Measurements from ENCODE around the gene KIF25. TPM values are rescaled to one million over a fixed set of nuclear protein-coding genes. Genes with fewer than 3 reads are reported as not detected.
"Not testable (repeated sequence)": the region's sequence is repeated elsewhere in the genome, so short reads cannot be mapped to it uniquely, and the experiment has no call there.

The KIF25 gene
- total RNA-seq, 1 experiment from 2014 or later: not detected

DNA sequence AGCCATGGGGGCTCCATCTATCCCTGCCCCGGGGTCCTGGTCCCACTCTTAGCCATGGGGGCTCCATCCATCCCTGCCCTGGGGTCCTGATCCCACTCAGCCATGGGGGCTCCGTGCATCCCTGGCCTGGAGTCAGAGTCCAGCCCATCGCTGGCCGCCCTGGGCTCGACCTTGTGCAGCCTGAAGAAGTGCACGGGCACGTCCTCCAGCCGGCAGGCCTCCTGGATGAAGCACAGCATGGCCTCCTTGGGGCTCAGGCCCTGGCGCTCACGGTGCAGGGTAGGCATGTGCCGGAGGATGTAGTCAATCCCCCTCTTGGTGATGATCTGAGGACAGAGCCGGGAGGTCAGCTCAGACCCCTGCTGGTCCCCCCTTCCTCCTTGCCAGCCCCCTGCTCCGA is 66.0 kb downstream of the KIF25 start:
- DNase-seq (ENCODE audit: low read depth): no peak

DNA sequence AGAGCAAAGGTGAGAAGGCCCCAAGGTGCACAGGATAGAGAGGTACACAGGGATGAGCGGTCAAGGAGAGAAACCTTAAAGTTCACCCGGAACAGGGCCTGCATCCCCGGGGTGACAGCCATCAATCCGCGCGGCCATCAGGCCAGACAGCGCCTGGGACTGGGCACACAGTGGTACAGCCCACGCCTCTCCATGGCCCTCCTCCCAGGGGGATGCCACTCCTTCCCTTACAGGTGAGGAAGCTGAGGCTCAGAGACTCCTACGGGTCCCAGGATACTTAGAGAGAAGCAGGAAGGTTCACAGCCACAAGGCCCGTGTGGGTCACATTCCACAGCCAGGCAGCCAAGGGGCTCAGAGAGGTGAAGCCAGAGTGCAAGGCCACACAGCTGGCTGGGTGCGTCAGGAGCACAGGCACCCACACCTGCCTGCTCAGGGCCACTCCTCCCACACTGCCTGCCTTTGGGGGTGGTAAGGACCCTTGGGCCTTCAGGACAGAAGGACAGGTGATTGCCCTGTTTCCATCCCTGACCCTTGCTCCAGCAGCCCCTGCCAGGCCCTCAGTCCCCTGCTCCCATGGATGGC is 66.8 kb downstream of the KIF25 start:
- DNase-seq (ENCODE audit: low read depth): no peak

DNA sequence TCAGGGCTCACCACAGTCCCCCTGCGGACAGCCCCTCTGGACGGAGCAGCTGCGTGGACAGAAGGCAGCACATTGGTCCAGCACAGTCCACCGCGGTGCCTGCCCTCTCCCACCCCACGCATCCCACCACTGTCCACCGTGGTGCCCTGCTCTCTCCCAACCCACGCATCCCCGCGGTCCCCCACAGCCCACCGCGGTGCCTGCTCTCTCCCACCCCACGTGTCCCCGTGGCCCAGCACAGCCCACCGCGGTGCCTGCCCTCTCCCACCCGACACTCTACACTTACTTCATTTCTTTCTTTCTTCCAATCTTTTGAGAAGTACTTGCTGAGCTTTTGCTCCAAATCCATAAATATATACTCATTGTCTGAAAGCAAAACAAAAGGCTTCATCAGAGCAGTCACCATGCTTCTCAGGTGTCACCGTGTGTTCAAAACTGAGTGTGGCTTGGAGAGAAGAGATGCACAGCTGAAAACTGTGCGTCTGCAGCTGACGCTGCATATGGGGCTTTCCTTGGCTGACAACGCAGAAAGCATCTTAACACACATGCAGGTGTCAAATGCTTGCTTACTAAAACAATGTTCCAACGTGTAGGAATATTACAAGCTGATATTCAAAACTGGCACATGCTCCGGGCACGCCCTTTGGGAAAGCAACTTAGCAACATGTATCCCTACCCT is 69.7 kb downstream of the KIF25 start:
- DNase-seq (ENCODE audit: low read depth): no peak

DNA sequence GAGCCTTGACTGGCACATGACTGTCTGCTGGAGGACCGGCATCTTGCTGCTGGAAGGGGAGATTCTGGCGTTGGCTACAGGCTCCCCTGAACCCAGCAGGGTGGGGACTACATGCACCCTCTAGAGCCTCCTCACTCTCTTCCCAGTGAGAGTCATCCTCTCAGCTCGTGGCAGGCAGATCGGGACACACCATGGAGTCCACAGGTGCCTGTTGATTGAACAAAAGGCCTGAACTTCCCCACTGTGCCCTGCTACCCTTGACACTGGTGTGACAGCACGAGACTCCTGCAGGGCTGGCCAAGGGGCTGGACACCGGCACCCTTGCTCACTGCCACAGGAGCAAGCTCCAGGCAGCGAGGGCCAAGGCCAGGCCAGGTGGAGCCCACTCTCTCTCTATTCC is 73.3 kb downstream of the KIF25 start:
- no peak for DNase-seq (ENCODE audit: low read depth)

DNA sequence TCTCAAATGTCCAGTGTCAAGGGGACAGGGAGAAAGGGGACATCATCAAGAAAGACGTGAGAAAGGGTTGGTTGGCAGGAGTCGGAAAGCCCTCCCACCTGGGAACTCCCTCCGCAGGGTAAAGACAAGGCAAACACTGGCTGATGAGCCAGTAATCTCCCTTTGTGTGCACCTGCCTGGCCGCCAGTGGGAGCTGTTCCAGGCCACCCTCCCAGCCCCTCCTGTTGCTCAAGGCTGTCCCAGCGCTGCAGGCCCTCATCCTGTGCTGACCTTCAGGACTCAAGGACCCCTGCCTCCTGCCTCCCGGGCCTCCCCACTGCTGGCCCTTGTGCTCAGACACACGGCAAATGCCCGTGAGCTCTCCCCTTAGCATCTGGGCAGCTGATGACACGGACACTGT is 74.1 kb downstream of the KIF25 start:
- DNase-seq (ENCODE audit: low read depth): no peak

DNA sequence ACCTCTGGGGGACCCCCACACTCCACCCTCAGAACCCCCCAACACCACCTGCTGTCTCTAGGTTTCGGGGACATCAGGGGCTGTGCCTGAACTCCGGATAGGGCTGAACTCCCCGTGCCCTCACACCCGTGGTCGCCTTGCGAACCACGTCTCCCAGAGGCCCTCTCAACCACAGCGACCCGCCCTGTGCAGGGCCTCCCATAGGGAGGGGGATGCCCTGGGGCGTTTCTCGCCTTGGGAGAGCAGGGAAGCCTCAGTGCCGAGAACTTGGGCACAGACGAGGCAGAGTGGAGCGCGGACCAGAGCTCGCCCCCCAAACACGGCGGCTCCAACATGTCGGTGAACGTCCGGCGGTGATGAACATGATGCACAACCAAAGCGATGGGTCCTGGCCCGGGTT is 74.8 kb downstream of the KIF25 start:
- DNase-seq (ENCODE audit: low read depth): no peak

DNA sequence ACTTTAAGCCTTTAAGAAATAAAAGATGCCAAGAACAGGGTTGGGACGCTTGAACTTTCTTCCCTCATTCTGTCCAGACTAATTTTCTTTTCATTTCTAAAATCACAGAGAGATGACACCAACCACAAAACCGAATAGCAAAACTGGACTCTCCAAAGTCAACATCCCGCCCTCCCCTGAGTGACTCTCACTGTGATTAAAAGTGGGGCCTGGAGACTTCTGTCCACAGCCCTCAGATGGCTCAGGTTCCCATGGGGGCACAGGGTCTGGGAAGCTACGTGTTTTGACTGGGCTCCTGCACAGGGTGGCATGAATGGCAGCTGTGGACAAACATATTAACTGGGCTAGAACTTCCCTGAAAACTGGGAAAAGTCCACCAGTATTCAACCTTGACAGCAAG is 75.3 kb downstream of the KIF25 start:
- no peak for DNase-seq (ENCODE audit: low read depth)

DNA sequence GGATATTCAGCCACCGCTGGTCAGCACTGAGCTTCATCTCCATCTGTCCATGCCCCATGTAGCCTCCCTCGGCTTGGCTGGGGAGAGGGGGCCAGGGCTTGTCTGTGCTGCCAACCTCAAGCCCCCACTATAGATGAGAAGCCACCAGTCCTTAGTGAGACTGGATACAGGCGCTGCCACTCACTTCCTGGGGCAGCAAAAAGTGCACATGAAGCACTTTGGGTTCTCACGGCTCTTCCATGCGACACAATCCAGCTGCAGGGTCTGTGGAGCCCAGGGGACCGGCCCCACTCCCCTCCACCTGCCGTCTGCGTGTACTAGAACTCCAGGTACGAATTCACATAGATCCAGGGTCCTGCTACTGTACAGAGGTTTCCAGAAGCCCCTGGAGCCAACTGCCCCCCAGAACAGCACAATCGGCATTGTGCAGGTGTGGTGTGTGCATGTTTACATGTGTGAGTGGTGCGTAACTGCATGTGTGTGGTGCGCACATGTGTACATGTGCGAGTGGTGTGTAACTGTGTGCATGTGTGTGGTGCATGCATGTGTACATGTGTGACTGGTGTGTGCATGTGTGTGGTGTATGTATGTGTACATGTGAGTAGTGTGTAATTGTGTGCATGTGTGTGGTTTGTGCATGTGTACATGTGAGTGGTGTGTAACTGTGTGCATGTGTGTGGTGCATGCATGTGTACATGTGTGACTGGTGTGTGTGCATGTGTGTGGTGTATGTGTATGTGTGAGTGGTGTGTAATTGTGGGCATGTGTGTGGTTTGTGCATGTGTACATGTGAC is 76.7 kb downstream of the KIF25 start:
- DNase-seq (ENCODE audit: low read depth): no peak

DNA sequence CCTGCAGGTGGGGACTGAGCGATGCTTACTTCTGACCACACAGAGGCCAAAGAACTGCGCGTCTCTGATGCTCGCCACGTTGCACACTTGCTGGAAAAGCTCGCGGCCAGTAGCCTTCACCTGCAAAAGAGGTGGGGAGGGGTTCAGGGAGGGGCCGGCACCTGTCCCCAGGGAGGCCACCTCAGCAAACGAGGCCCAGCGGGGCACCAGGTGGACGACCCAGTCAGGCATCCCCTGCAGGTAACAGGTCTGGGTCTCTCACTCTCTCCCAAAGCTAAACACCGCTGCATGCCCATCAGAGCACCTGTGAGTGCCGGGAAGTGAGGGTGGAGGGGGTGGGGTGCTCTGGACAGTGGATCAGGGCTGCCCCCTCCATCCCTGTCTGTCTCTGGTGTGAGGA is 77.7 kb downstream of the KIF25 start:
- DNase-seq (ENCODE audit: low read depth): no peak

DNA sequence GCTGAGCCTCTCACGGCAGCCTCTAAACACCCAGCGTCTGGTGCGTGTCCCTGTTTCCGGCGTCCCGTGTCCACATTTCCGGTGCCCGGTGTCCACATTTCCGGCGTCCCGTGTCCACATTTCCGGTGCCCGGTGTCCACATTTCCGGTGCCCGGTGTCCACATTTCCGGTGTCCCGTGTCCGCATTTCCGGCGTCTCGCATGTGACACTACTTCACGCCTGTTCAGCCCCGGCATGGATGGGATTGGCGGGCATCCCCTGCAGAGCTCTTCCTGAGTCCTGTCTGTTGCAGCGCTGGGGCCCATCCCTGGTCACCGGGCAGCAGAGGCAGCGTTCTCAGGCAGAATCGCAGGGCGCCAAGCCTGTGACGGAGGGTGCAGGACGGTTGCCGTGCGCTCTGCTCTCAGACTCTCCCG is 78.3 kb downstream of the KIF25 start:
- DNase-seq (ENCODE audit: low read depth): no peak

DNA sequence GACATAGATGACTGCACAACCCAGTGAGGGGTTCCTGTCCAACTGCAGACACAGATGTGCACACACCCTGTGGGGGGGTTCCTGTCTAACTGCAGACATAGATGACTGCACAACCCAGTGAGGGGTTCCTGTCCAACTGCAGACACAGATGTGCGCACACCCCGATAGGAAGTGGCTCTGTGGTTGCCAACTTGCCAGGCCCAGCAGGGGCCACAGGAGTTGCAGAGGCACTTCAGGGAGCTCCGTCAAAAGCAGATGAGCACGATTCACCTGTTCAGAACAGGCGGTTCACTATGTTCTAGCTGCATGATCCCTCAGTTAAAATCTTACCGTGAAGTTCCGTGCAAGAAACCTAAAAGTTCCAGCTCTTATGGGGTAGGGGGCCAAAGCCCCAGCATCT is 79.9 kb downstream of the KIF25 start:
- DNase-seq (ENCODE audit: low read depth): not testable (repeated sequence)

DNA sequence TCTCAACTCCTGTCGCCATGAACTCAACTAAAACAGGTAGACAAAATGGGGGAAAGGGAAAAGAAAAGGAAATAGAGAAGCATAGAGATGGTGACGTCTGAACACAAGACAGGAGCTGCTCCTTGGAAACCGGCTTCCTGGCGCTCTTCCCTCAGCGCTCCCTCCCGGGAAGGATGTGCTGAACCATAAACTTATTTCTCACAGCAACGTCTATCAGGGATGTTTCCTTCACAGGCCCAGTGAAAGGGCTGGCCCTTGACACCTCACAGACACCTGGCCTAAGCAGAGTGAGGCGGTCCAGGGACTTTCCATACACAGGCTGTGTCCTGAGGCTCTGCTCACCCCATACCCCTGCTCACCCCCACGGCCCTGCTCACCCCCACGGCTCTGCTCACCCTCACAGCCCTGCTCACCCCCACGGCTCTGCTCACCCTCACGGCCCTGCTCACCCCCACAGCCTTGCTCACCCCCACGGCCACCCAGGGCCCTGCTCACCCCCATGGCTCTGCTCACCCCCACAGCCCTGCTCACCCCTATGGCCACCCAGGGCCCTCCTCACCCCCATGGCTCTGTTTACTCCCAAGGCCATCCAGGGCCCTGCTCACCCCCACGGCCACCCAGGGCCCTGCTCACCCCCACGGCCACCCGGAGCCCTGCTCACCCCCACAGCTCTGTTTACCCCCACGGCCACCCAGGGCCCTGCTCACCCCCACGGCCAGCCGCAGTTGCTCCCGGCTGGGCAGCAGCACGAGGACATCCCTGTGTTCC is 80.9 kb downstream of the KIF25 start:
- no peak for DNase-seq (ENCODE audit: low read depth)

DNA sequence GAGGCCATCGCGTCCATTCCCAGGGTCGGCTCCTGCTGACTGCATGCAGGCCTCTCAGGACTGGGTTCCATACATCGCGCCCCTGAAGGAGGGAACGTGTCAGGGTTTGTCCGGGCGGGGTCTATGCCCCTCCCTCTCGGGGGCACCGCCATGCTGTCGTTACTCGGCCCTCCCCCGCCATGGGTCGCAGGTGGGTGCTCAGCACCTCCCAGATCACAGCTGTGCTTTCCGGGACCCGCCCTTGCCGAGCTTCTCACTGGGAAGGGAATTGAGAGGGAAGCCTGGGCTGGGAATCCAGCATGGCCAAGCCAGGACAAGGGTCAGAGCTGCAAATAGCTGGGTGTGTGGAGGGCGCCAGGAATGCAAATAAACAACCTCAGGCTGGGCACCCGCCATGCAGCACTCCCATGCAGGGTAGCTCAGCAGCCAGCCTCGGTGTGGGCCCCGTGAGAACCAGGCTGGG is 81.5 kb downstream of the KIF25 start, which contains the start of gene FRMD1:
Gene FRMD1 (minus strand): TSS at position 270 of the 463 bp plus-strand sequence. CDS start 118 bp downstream, at position 152.
- DNase-seq (ENCODE audit: low read depth): no peak

DNA sequence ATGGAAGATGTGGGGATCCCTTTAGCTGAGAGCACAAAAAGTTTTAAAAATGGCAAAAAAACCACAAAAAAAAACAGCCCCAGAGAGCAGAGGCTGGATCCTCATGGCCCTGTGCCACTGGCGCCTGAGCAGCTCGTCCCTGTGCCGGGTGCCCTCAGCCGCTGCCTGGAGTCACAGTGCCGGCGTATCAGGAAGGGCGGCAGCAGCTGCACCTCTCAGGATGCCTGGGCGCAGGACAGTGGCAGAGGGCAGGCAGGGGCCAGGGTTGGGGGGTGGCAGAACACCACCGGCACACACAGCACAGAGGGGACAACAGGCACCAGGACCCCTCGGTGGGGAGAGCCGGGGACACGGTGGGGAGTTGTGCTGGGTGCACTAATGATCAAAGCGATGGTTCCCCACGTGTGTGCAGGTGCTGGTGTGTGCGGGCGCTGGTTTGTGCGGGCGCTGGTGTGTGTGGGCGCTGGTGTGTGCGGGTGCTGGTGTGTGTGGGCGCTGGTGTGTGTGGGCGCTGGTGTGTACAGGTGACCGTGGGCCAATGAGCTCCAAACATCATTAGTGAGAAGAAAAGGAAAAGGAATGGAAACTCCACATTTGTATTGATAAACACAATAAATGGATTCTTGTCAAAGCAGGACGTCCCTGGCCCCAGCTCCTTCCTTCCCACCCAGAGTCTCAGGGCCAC is 83.1 kb downstream of the KIF25 start:
- no peak for DNase-seq (ENCODE audit: low read depth)

DNA sequence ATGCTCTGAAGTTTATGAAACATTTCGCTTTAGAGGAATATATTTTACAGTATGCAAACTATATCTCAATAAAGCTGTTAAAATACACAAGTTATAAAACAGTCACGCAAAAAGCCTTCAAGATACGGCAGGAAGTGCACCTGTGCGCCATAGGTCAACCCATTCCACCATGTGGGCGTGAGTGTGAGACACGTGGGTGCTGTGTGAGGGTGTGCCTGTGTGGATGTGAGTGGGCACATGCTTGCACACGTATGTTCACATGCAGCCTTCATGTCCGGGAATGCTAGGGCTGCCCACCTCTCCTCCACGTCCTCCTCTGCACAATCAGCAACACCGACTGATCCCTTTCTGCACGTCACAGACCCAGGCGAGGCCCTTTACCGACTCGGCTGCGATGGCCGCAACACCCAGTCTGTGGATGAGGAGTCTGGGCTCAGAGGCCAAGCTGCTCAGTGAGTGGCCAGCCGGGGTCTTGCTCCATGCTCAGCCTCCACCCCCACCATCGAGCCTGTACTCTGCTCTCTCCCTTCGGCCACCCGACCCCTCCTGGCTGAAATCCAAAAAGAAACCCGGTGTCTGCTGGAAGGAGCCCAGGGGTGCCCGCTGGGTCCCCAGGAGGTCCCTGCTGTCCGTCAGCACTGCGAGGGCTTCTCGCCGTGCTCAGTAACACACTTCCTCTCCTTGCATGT is 84.5 kb downstream of the KIF25 start:
- DNase-seq (ENCODE audit: low read depth): no peak

DNA sequence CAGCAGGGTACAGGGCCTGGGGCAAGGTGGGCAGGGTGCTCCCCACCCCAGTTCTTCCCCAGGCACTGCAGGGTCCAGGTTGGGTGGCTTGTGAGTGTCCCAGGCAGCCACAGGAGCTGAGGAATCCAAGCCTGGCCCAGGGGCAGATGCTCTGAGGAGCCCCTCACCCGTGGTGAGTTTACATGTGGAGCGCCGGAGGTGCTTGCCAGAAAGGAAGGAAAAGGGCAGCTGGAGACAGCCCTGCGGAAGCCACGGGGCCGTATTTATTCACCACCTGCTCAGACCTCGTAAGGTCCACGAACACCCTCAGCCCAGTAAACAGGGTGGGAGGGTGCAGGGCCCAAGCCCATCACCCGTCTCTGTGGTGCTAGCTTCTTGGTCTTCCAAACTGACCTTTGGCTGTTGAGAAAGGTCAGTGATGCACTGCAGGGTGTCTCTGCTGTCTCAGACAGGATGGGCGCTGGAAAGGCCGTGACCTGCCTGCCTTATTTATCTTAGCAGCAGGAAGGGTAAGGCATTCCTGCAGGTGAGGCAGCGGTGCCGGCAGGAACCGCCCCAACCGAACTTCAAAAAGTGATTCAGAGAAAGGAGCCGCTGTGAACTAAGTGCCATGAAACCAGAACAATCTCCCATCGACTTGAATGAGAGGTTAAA is 85.5 kb downstream of the KIF25 start:
- DNase-seq (ENCODE audit: low read depth): no peak

DNA sequence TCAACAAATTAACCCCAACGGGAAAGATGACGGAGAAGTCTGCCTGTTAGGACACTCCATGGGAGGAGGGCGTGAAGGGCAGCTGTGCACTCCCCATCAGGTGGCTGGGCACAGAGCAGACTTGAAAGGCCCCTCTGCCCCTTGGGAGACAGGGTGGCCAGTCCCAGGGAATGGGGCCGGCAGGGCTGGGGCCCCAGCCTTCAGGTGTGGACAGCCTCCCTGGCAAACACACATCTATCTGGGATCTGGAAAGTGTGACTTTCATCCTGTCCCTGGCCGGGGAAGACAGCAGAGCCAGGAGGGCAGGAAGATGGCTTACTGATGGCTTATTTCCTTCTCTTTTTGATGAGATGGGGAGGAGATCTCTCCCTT is 86.0 kb downstream of the KIF25 start:
- no peak for DNase-seq (ENCODE audit: low read depth)

DNA sequence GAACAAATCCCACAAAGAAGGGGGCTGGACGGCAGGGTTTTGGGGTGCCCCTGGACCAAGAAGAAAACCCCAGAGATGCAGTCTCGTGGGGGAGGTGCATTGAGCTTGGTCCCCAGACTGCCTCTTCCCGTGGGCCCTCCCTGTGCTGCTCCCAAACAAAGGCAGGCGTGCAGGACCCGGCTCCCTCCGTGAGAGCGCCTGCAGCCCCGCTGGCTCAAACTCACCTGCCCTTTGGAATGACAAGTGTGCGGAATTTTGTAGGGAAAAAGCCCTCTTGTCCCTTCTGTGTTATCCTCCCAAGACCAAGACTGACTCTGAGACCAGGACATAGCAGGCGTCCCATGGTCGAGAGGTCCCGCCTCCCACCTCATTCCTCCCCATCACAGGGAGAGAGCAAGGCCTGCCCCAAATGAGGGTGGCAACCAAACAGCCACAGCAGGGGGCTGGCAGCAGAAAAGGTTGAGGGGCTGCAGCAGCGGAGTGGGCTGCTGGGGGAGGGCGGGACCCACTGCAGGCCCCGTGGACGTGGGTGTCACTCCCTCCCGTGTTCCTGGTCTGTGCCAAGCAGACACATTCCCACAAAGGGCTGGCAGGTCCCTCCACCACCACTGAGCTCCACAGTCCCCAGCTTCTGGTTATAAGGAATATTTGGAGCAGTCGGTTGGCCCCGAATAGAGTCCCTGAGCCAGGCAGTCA is 87.1 kb downstream of the KIF25 start:
- DNase-seq (ENCODE audit: low read depth): no peak

DNA sequence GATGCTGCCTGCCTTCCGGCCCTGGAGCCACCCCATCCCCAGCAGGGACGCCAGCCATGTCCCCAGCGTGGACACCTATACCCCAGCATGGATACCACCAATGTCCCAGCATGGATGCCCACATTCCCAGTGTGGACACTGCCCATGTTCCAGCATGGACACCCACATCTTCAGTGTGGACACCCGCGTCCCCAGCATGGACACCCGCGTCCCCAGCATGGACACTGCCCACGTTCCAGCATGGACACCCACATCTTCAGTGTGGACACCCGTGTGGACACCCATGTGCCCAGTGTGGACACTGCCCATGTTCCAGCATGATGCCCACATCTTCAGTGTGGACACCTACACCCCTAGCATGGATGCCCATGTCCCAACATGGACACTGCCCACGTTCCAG is 88.6 kb downstream of the KIF25 start:
- DNase-seq (ENCODE audit: low read depth): no peak

DNA sequence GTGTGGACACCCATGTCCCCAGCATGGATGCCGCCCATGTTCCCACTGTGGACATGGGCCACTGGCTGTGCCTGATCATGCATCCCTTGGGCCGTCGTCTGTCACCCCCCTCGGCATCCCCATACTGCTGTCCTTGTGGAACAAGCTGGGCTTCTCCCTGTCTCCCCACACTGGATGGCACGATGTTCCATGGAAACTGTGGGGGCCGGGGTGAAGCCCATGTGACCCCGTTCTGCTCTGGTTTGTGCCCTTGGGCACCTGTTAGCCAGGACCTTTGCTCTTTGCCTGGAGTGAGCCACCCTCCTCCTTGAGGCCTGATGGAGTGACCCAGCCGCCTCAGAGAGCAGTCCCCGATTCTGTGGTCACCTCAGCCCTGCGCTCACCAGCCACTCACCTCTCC is 89.1 kb downstream of the KIF25 start:
- no peak for DNase-seq (ENCODE audit: low read depth)
